Neuronal stem cell (in vitro differentiated cells): Measurements from ENCODE around the gene GLB1L.

Experiments
- DNase-seq: peaks from one replicate; pipeline ENCODE4 v3.0.0-alpha.2; 2013; ENCODE audit warnings: low spot score
- H2AFZ ChIP-seq: one replicate; pipeline ENCODE4 v1.6.1; 2013; ENCODE audit warnings: mild to moderate bottlenecking, low read length, inconsistent platforms
- H2AK5ac ChIP-seq: 2 replicates; pipeline ENCODE4 v1.6.1; 2013; ENCODE audit warnings: low read depth, mild to moderate bottlenecking, inconsistent platforms, low read length, moderate library complexity, mixed read lengths
- H2BK120ac ChIP-seq: 2 replicates; pipeline ENCODE4 v1.6.1; 2013; ENCODE audit warnings: low read depth, mild to moderate bottlenecking, inconsistent platforms, low read length, moderate library complexity, mixed read lengths
- H2BK12ac ChIP-seq: one replicate; pipeline ENCODE4 v1.6.1; 2013; ENCODE audit warnings: low read length, inconsistent platforms
- H2BK15ac ChIP-seq: 2 replicates; pipeline ENCODE4 v1.6.1; 2013; ENCODE audit warnings: mild to moderate bottlenecking, low read length, inconsistent platforms, mixed read lengths
- H2BK5ac ChIP-seq: one replicate; pipeline ENCODE4 v1.6.1; 2013; ENCODE audit warnings: inconsistent platforms, mild to moderate bottlenecking, low read length, moderate library complexity
- H3K14ac ChIP-seq: one replicate; pipeline ENCODE4 v1.6.1; 2013; ENCODE audit warnings: low read length, inconsistent platforms
- H3K18ac ChIP-seq: 2 replicates; pipeline ENCODE4 v1.6.1; 2013; ENCODE audit warnings: low read length, inconsistent platforms
- H3K23ac ChIP-seq: 2 replicates; pipeline ENCODE4 v1.6.1; 2013; ENCODE audit warnings: low read depth, mild to moderate bottlenecking, mixed read lengths, low read length, inconsistent platforms; ENCODE audit not compliant: poor library complexity
- H3K27ac ChIP-seq: replicated peaks from 3 replicates; pipeline ENCODE4 v1.5.1; 2013; ENCODE audit warnings: low read length, inconsistent platforms
- H3K27me3 ChIP-seq, 3 experiments: 2 replicates each; pipeline ENCODE4 v1.6.1; 2013; ENCODE audit warnings: low read length in 3 of 3, mild to moderate bottlenecking in 2 of 3, inconsistent platforms in 1 of 3, low read depth in 1 of 3, mixed read lengths in 1 of 3, moderate library complexity in 1 of 3; ENCODE audit not compliant: control insufficient read depth in 3 of 3, insufficient read depth in 3 of 3
- H3K36me3 ChIP-seq, 2 donors: replicated peaks in 1 of 2; 2 replicates each; pipeline ENCODE4 v1.6.1; 2013; ENCODE audit warnings: low read length in 2 of 2; ENCODE audit not compliant: control insufficient read depth in 2 of 2, insufficient read depth in 2 of 2
- H3K4ac ChIP-seq: 2 replicates; pipeline ENCODE4 v1.6.1; 2013; ENCODE audit warnings: inconsistent platforms, mild to moderate bottlenecking, low read length, moderate library complexity
- H3K4me1 ChIP-seq, 2 donors: 1 replicate in 1 of 2; 2 replicates in 1 of 2; pipeline ENCODE4 v1.6.1; 2013; ENCODE audit warnings: low read length in 2 of 2, low read depth in 1 of 2; ENCODE audit not compliant: control insufficient read depth in 2 of 2, insufficient read depth in 1 of 2
- H3K4me2 ChIP-seq: one replicate; pipeline ENCODE4 v1.6.1; 2013; ENCODE audit warnings: mild to moderate bottlenecking, low read length, inconsistent platforms; ENCODE audit not compliant: insufficient read depth, poor library complexity, severe bottlenecking
- H3K4me3 ChIP-seq, 2 donors: 2 replicates each; pipeline ENCODE4 v1.5.1; 2013; ENCODE audit warnings: low read length in 2 of 2, mild to moderate bottlenecking in 2 of 2, inconsistent platforms in 1 of 2, moderate library complexity in 1 of 2
- H3K79me1 ChIP-seq: one replicate; pipeline ENCODE4 v1.6.1; 2013; ENCODE audit warnings: low read depth, mild to moderate bottlenecking, inconsistent platforms, low read length, moderate library complexity
- H3K9ac ChIP-seq: one replicate; pipeline ENCODE4 v1.6.1; 2013; ENCODE audit warnings: mild to moderate bottlenecking, low read depth, low read length, inconsistent platforms; ENCODE audit not compliant: poor library complexity
- H3K9me3 ChIP-seq, 2 donors: replicated peaks in 1 of 2; 2 replicates each; pipeline versions ENCODE3 to v1.6.1; 2013; ENCODE audit warnings: low read length in 2 of 2, mild to moderate bottlenecking in 2 of 2, inconsistent platforms in 1 of 2, low read depth in 1 of 2, mixed read lengths in 1 of 2, moderate library complexity in 1 of 2; ENCODE audit not compliant: control insufficient read depth in 2 of 2, insufficient read depth in 1 of 2
- H4K8ac ChIP-seq: one replicate; pipeline ENCODE4 v1.6.1; 2013; ENCODE audit warnings: low read depth, mild to moderate bottlenecking, inconsistent platforms, low read length, moderate library complexity
- H4K91ac ChIP-seq: one replicate; pipeline ENCODE4 v1.6.1; 2013; ENCODE audit warnings: low read length, low read depth, mild to moderate bottlenecking, inconsistent platforms; ENCODE audit not compliant: poor library complexity
- WGBS, 2 donors: extraction: QIAGEN DNeasy Blood & Tissue Kit; methylation state at CpG; one replicate each; pipeline ENCODE4 v1.1.7; 2013; ENCODE audit warnings: missing lambda C conversion rate in 2 of 2, mixed read lengths in 1 of 2; ENCODE audit not compliant: insufficient read length in 2 of 2, insufficient replicate concordance in 1 of 2; ENCODE audit errors: extremely low coverage in 2 of 2; 5-methylcytosine and 5-hydroxymethylcytosine counted together

GLB1L gene

GRCh38 chr2:219207884-219208740, 37.1 kb downstream of the GLB1L start:
- no peak overlapping the region for H3K14ac ChIP-seq
- no peak overlapping the region for H3K23ac ChIP-seq
- H3K4me3 ChIP-seq: no peak overlapping the region
- no peak overlapping the region for H4K91ac ChIP-seq
- H3K9me3 ChIP-seq: peaks cover 0 to 2% of the 10 kb centered on the region in 2 donors
- no peak overlapping the region for H2BK15ac ChIP-seq
- H2AFZ ChIP-seq: no peak overlapping the region
- H3K9ac ChIP-seq: no peak overlapping the region
- H2AK5ac ChIP-seq: no peak overlapping the region
- no peak overlapping the region for H2BK120ac ChIP-seq
- H3K4me2 ChIP-seq: no peak overlapping the region
- H2BK5ac ChIP-seq: no peak overlapping the region
- H3K4me1 ChIP-seq: peaks cover 7 to 8% of the 10 kb centered on the region in 2 donors
- no peak overlapping the region for H2BK12ac ChIP-seq
- no peak overlapping the region for H3K4ac ChIP-seq
- H3K18ac ChIP-seq: no peak overlapping the region
- H3K27ac ChIP-seq: no peak overlapping the region
- WGBS, 2 donors: no CpG with 5 or more reads among the region's 17 CpGs
- DNase-seq: no peak
- H3K36me3 ChIP-seq: peaks cover 35 to 48% of the 10 kb centered on the region in 2 donors
- H3K27me3 ChIP-seq: no peaks in the 10 kb centered on the region
- H4K8ac ChIP-seq: no peak overlapping the region
- H3K79me1 ChIP-seq: no peaks in the 10 kb centered on the region

GRCh38 chr2:219207134-219207883, 37.9 kb downstream of the GLB1L start:
- Histone ChIP-seq H2BK12ac (no peak overlapping the region), H3K23ac (no peak overlapping the region), H3K4me1 (peaks cover 7 to 8% of the 10 kb centered on the region in 2 donors), H3K4me3 (peak overlapping the region; percentile 54 to 82), H3K14ac (no peak overlapping the region), H4K8ac (no peak overlapping the region), H3K36me3 (peaks cover 30 to 41% of the 10 kb centered on the region in 2 donors), H2AK5ac (no peak overlapping the region), H2BK15ac (no peak overlapping the region), H3K4me2 (peak overlapping the region; percentile 51), H3K9ac (peak overlapping the region; percentile 45), H3K27ac (peak overlapping the region; percentile 93), H2BK5ac (no peak overlapping the region), H3K27me3 (no peaks in the 10 kb centered on the region), H3K9me3 (peaks cover 0 to 2% of the 10 kb centered on the region in 2 donors), H4K91ac (no peak overlapping the region), H2BK120ac (no peak overlapping the region), H3K4ac (no peak overlapping the region), H3K79me1 (no peaks in the 10 kb centered on the region), H2AFZ (peak overlapping the region; percentile 96), H3K18ac (peak overlapping the region; percentile 33)
- WGBS, 2 donors: no CpG with 5 or more reads among the region's 22 CpGs
- DNase-seq: no peak

GRCh38 chr2:219206328-219207133, 38.7 kb downstream of the GLB1L start, which contains the start of gene ZFAND2B:
Gene ZFAND2B, plus strand, starts transcription at chr2:219206782. Its CDS starts 206 bp downstream, at chr2:219206988.
- Histone ChIP-seq H3K18ac (peak within 1 kb of the TSS; percentile 98), H3K27me3 (no peaks in the 10 kb centered on the region), H2BK12ac (no peak within 1 kb of the TSS), H2AFZ (peak within 1 kb of the TSS; percentile 96), H3K9me3 (peaks cover 0 to 2% of the 10 kb centered on the region in 2 donors), H3K4ac (no peak within 1 kb of the TSS), H3K14ac (no peak within 1 kb of the TSS), H2BK15ac (no peak within 1 kb of the TSS), H3K4me1 (peaks cover 7 to 8% of the 10 kb centered on the region in 2 donors), H3K9ac (peak within 1 kb of the TSS; percentile 85), H2AK5ac (no peak within 1 kb of the TSS), H3K27ac (peak within 1 kb of the TSS; percentile 93), H3K4me3 (peak within 1 kb of the TSS; percentile 54 to 88), H2BK120ac (no peak within 1 kb of the TSS), H2BK5ac (no peak within 1 kb of the TSS), H3K79me1 (no peaks in the 10 kb centered on the region), H4K91ac (no peak within 1 kb of the TSS), H3K36me3 (peaks cover 26 to 36% of the 10 kb centered on the region in 2 donors), H4K8ac (no peak within 1 kb of the TSS), H3K23ac (no peak within 1 kb of the TSS), H3K4me2 (peak within 1 kb of the TSS; percentile 57)
- WGBS, 2 donors: no CpG with 5 or more reads among the region's 76 CpGs
- DNase-seq: peak; percentile 95
